ENCODE results near the gene NEURL4. TPM values are rescaled to one million over a fixed set of nuclear protein-coding genes. Genes with fewer than 3 reads are reported as not detected.

The NEURL4 gene
- total RNA-seq, 1 donor from 2014 or later: 37.2 TPM

GRCh38 chr17:7282752-7283321 is 46.3 kb downstream of the NEURL4 start:
- intact Hi-C loops (cut with micrococcal nuclease): loop anchor here (5.0 kb wide), 1 partner anchor 236 kb away; no protein-coding TSS in a partner anchor

GRCh38 chr17:7281953-7282751 is 47.0 kb downstream of the NEURL4 start:
- intact Hi-C loops (cut with micrococcal nuclease): loop anchor here (1.0 to 5.0 kb wide), 5 partner anchors 19 to 235 kb away; partner anchors contain the start of genes CLDN7, EIF5A, NEURL4 and TMEM102

GRCh38 chr17:7281074-7281952 is 47.8 kb downstream of the NEURL4 start, which contains the start of gene SLC2A4:
TSS of gene SLC2A4 (plus strand) at chr17:7281718. CDS start at chr17:7281935, 217 bp downstream.
- intact Hi-C loops (cut with micrococcal nuclease): loop anchor here (1.0 to 5.0 kb wide), 5 partner anchors 19 to 234 kb away; partner anchors contain the start of genes CLDN7, EIF5A, NEURL4 and TMEM102

- intact Hi-C loops (cut with micrococcal nuclease): loop anchor here (1.0 to 5.0 kb wide), 8 partner anchors 16 to 281 kb away; partner anchors contain the start of genes CLDN7, EIF5A, NEURL4 and SENP3
Measured at GRCh38 chr17:7280519-7281073, 48.5 kb downstream of the NEURL4 start.

GRCh38 chr17:7279448-7279847 is 49.7 kb downstream of the NEURL4 start:
- intact Hi-C loops (cut with micrococcal nuclease): no loop called here

- intact Hi-C loops (cut with micrococcal nuclease): no loop called here
Measured at GRCh38 chr17:7266784-7267183, 62.4 kb downstream of the NEURL4 start.

Other genes with a start within 250 kb of the NEURL4 start
- gene CLEC10A, start 249.1 kb downstream of the NEURL4 start, total RNA-seq: not detected in 2 replicates
- not detected in 2 replicates for gene ASGR2, start 214.5 kb downstream of the NEURL4 start, total RNA-seq
- 1.5 and 2.5 TPM in 2 replicates for gene ASGR1, start 150.0 kb downstream of the NEURL4 start, total RNA-seq
- gene DLG4, start 109.5 kb downstream of the NEURL4 start, total RNA-seq: 16.1 and 18.5 TPM in 2 replicates
- 479 and 485 TPM in 2 replicates for gene ACADVL, start 109.4 kb downstream of the NEURL4 start, total RNA-seq
- 46.8 and 46.9 TPM in 2 replicates for gene DVL2, start 94.8 kb downstream of the NEURL4 start, total RNA-seq
- gene PHF23, start 89.9 kb downstream of the NEURL4 start, total RNA-seq: 61.5 and 67.3 TPM in 2 replicates
- gene GABARAP, start 86.9 kb downstream of the NEURL4 start, total RNA-seq: 287 and 288 TPM in 2 replicates
- 167 and 170 TPM in 2 replicates for gene CTDNEP1, start 77.6 kb downstream of the NEURL4 start, total RNA-seq
- 45.0 and 50.6 TPM in 2 replicates for gene ELP5, start 77.1 kb downstream of the NEURL4 start, total RNA-seq
- 0.12 and 0.49 TPM in 2 replicates for gene CLDN7, start 66.9 kb downstream of the NEURL4 start, total RNA-seq
- 0.12 TPM in 1 of 2 replicates, not detected in the other for gene SLC2A4, start 47.6 kb downstream of the NEURL4 start, total RNA-seq
- 0.39 and 0.63 TPM in 2 replicates for gene YBX2, start 34.7 kb downstream of the NEURL4 start, total RNA-seq
- 697 and 698 TPM in 2 replicates for gene EIF5A, start 21.7 kb downstream of the NEURL4 start, total RNA-seq
- gene GPS2, start 14.0 kb downstream of the NEURL4 start, total RNA-seq: 88.7 and 90.6 TPM in 2 replicates
- gene ACAP1, start 7.2 kb upstream of the NEURL4 start, total RNA-seq: 693 and 701 TPM in 2 replicates
- gene KCTD11, start 22.8 kb upstream of the NEURL4 start, total RNA-seq: 10.2 and 10.3 TPM in 2 replicates
- gene TMEM95, start 25.8 kb upstream of the NEURL4 start, total RNA-seq: 0.17 TPM in 1 of 2 replicates, not detected in the other
- 1.1 and 1.4 TPM in 2 replicates for gene TNK1, start 51.8 kb upstream of the NEURL4 start, total RNA-seq
- gene PLSCR3, start 65.2 kb upstream of the NEURL4 start, total RNA-seq: 127 and 139 TPM in 2 replicates
- 51.6 and 53.9 TPM in 2 replicates for gene TMEM256, start 74.8 kb upstream of the NEURL4 start, total RNA-seq
- 1.5 and 2.1 TPM in 2 replicates for gene NLGN2, start 78.5 kb upstream of the NEURL4 start, total RNA-seq
- gene SPEM1, start 91.0 kb upstream of the NEURL4 start, total RNA-seq: 0.22 TPM in 1 of 2 replicates, not detected in the other
- not detected in 2 replicates for gene SPEM2, start 96.3 kb upstream of the NEURL4 start, total RNA-seq
- gene SPEM3, start 99.5 kb upstream of the NEURL4 start, total RNA-seq: not detected in 2 replicates
- 16.0 and 16.3 TPM in 2 replicates for gene TMEM102, start 106.1 kb upstream of the NEURL4 start, total RNA-seq
- 15.0 and 15.4 TPM in 2 replicates for gene FGF11, start 110.2 kb upstream of the NEURL4 start, total RNA-seq
- 12.5 and 15.4 TPM in 2 replicates for gene CHRNB1, start 115.7 kb upstream of the NEURL4 start, total RNA-seq
- gene ZBTB4, start 150.3 kb upstream of the NEURL4 start, total RNA-seq: 25.2 and 26.5 TPM in 2 replicates
- gene SLC35G6, start 152.1 kb upstream of the NEURL4 start, total RNA-seq: not detected in 2 replicates
- 208 and 222 TPM in 2 replicates for gene POLR2A, start 155.0 kb upstream of the NEURL4 start, total RNA-seq
- gene TNFSF12, start 219.7 kb upstream of the NEURL4 start, total RNA-seq: 79.9 and 96.4 TPM in 2 replicates
- 6.0 and 6.3 TPM in 2 replicates for gene TNFSF13, start 229.4 kb upstream of the NEURL4 start, total RNA-seq
- gene SENP3, start 232.6 kb upstream of the NEURL4 start, total RNA-seq: 55.0 and 58.3 TPM in 2 replicates

Data from T-helper 1 cell treated with Interleukin-12 subunit alpha and Interleukin-12 subunit beta and Interleukin-4 antibody, amounts not matched to agents 30 ng/mL and 1 ng/mL, for 36 hours (primary cell).